ENCODE data around the gene GPR15. TPM values are rescaled to one million over a fixed set of nuclear protein-coding genes. Genes with fewer than 3 reads are reported as not detected.

The GPR15 gene
- total and polyA plus RNA-seq, 10 of the 15 experiments (the other 5 are each of a cell fraction or from before 2014, with no cell fraction given), result 70.7 to 150 (median 115) TPM

DNA sequence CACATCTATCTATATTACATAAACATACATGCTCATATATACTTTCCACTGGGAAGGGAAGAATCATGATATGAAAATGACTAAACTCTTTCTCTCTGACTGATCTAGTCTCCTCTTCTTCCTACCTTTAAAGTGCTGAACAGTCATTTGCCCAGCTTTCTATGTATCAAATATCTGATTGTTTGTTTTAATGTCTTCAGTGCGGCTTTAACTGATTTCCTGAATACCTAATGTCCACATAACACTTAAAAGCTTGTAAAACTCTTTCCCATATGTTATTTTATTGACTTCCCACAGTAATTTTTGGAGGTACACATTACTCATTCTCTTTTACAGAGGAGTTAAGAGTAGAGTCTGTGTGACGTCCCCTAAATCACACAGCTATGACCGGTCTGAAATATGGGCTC lies 33.5 kb downstream of the GPR15 start (continued):
- no peak for TF ChIP-seq POLR2A (IDR thresholded peaks at IDR 0.05; ENCODE audit: low read depth, low read length)
- 0 out of 2 replicates have a peak, but pooled peaks have one; percentile 32 for TF ChIP-seq IRF4 (IDR thresholded peaks at IDR 0.05; ENCODE audit: low read depth, low read length)
- no peak for TF ChIP-seq POLR2AphosphoS2 (IDR thresholded peaks at IDR 0.05; ENCODE audit: low read depth, low read length)
- TF ChIP-seq ETV6 (conservative IDR thresholded peaks at IDR 0.05 in 1 of 2, IDR thresholded peaks at IDR 0.05 in 1 of 2; ENCODE audit: borderline replicate concordance in 1 of 2, low read depth in 1 of 2), result peak in 1 of 2 experiments; percentile 52; a peak in 1 of 4 replicates
- no peak for TF ChIP-seq HDAC2 (IDR thresholded peaks at IDR 0.05)
- peak; percentile 18 to 64; a peak in 2 of 4 replicates for TF ChIP-seq IKZF2 (IDR thresholded peaks at IDR 0.05)
- TF ChIP-seq ZNF384 (IDR thresholded peaks at IDR 0.05; ENCODE audit: borderline replicate concordance, low read depth, low read length), result no peak
- 0 out of 2 replicates have a peak, but pooled peaks have one; percentile 32 for TF ChIP-seq SMARCA5 (IDR thresholded peaks at IDR 0.05)
- peak; percentile 78; the same call in 1 of the 2 replicates for TF ChIP-seq ZBED1 (IDR thresholded peaks at IDR 0.05; ENCODE audit: borderline replicate concordance)
- peak; percentile 93 for TF ChIP-seq JUNB (IDR thresholded peaks at IDR 0.05)

DNA sequence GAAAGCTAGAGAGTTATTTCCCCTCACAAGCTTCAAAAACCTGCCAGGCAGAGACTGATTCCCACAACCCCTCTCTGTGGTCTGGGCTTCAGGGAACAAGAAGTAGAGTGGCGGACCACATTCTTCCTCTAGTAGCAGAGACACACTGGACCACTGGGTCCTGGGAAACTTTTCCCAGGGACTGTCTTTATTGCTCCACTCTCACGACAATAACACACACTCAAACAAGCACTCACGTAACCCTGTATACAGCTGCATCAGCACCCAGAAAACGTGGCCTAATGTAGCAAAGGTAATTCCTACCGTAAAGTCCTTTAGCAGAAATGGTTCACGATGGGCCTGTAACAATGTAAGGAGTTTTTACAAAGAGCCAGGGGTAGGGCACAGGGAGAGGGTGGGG lies 34.1 kb downstream of the GPR15 start:
- WGBS (ENCODE audit: insufficient coverage, insufficient replicate concordance, low lambda C conversion rate, missing lambda C conversion rate), result 89% methylated on average over 6 of the region's 6 CpGs
- H3K27me3 ChIP-seq (replicated peaks in 1 of 2; ENCODE audit: control insufficient read depth in 2 of 2, insufficient read depth in 2 of 2, low read length in 1 of 2), result no peaks in the 10 kb centered on the region
- peaks cover 42% of the 10 kb centered on the region for H3K4me1 ChIP-seq (ENCODE audit: control insufficient read depth, insufficient read depth, low read length)
- BruUV-seq (replicated peaks), result no TSS peak
- H3K9ac ChIP-seq (ENCODE audit: control insufficient read depth, insufficient read depth, low read length), result peak overlapping the region; percentile 99
- intact Hi-C loops (cut with micrococcal nuclease; ENCODE audit: unreplicated experiment) (loop anchor here (2.0 kb wide), 2 partner anchors 167 to 205 kb away; no protein-coding TSS in a partner anchor), in situ Hi-C loops (cut with MboI) (no loop called here)
- ChIA-PET CTCF (interaction anchor here (0.7 to 2.2 kb wide), 5 partner anchors 14 to 237 kb away, joined by 3 to 7 read pairs (median 3); no protein-coding TSS in a partner anchor), POLR2A (interaction anchor here (0.6 to 23.2 kb wide), 10 partner anchors 9 to 417 kb away, joined by 3 to 350 read pairs (median 4); partner anchors contain the start of genes CLDND1 and GPR15), RAD21 (ENCODE audit: unreplicated experiment) (interaction anchor here (0.7 to 20.2 kb wide), 11 partner anchors 8 to 169 kb away, joined by 3 to 511 read pairs (median 4); partner anchors contain the start of gene GPR15), SMC1A (ENCODE audit: uncharacterized antibody, unreplicated experiment) (interaction anchor here (0.9 to 23.6 kb wide), 12 partner anchors 8 to 162 kb away, joined by 3 to 603 read pairs (median 9); partner anchors contain the start of genes CLDND1, CPOX and GPR15)
- no peak for FAIRE-seq
- no peak for ATAC-seq
- peak overlapping the region; percentile 100 for H3K27ac ChIP-seq (ENCODE audit: control insufficient read depth, insufficient read depth)
- H2AFZ ChIP-seq (ENCODE audit: control insufficient read depth, low read depth, low read length), result no peak overlapping the region
- no peaks in the 10 kb centered on the region; the same call in 2 of the 3 replicates for H3K9me3 ChIP-seq (replicated peaks; ENCODE audit: control insufficient read depth, insufficient read depth, low read length)
- H4K20me1 ChIP-seq (ENCODE audit: control insufficient read depth, insufficient read depth), result no peaks in the 10 kb centered on the region
- peak overlapping the region; percentile 71 for H3K4me2 ChIP-seq (ENCODE audit: control insufficient read depth, insufficient read depth)
- no peak for DNase-seq (ENCODE audit: low read depth, low spot score)
- no peaks in the 10 kb centered on the region; a peak in 1 of 4 replicates for H3K36me3 ChIP-seq (ENCODE audit: control insufficient read depth in 2 of 2, insufficient read depth in 2 of 2, low read length in 1 of 2)
- H3K4me3 ChIP-seq, result peak overlapping the region; percentile 26; the same call in 1 of the 2 replicates
- peaks cover 68% of the 10 kb centered on the region for H3K79me2 ChIP-seq (ENCODE audit: control insufficient read depth, insufficient read depth, low read length)
- TF ChIP-seq SRF (IDR thresholded peaks at IDR 0.05; ENCODE audit: low read depth in 2 of 2, low read length in 2 of 2) (no peak), POU2F2 (IDR thresholded peaks at IDR 0.05; ENCODE audit: borderline replicate concordance, low read depth, low read length) (no peak), NR2C1 (IDR thresholded peaks at IDR 0.05) (no peak), STAT1 (conservative IDR thresholded peaks at IDR 0.05) (no peak), RUNX3 (IDR thresholded peaks at IDR 0.05; ENCODE audit: low read length) (peak; percentile 75), KLF5 (IDR thresholded peaks at IDR 0.05; ENCODE audit: partially characterized antibody) (no peak), IRF3 (IDR thresholded peaks at IDR 0.05) (no peak), CHD1 (IDR thresholded peaks at IDR 0.05; ENCODE audit: low read depth, low read length) (no peak), FOS (IDR thresholded peaks at IDR 0.05; ENCODE audit: borderline replicate concordance, extremely low read depth, insufficient read length) (no peak), HDGF (IDR thresholded peaks at IDR 0.05) (no peak), JUNB (IDR thresholded peaks at IDR 0.05) (no peak), YBX1 (IDR thresholded peaks at IDR 0.05) (no peak), ZSCAN29 (IDR thresholded peaks at IDR 0.05) (no peak), KDM1A (IDR thresholded peaks at IDR 0.05; ENCODE audit: borderline replicate concordance) (no peak), NBN (IDR thresholded peaks at IDR 0.05) (no peak)
- TF ChIP-seq, protein P1, sequence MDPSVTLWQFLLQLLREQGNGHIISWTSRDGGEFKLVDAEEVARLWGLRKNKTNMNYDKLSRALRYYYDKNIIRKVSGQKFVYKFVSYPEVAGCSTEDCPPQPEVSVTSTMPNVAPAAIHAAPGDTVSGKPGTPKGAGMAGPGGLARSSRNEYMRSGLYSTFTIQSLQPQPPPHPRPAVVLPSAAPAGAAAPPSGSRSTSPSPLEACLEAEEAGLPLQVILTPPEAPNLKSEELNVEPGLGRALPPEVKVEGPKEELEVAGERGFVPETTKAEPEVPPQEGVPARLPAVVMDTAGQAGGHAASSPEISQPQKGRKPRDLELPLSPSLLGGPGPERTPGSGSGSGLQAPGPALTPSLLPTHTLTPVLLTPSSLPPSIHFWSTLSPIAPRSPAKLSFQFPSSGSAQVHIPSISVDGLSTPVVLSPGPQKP (IDR thresholded peaks at IDR 0.05; ENCODE audit: low read depth, low read length), result no peak

Measured in GM12878 (cell line).